ENCODE results near the gene HAAO.

The HAAO gene

DNA sequence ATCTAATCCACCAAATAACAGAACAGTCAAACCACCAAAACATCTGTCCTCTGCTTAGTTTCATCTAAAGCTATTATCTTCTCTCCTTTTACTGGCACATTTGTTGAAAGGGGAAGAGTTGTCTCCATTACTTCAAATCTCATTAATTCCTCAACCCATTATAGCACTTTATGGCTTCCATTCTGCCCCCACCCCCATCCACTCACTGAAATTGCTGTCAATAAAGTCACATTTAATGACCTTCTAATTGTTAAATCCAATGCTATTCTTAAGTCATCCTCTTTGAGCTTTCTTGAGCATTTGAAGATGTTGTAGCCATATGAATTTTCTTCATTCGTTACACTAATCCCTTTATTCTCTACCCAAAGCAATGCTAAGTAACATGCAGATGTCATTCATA is 33.6 kb downstream of the HAAO start:
- Histone ChIP-seq H3K4me1 (ENCODE audit: low read length) (no peaks in the 10 kb centered on the region), H3K4me2 (ENCODE audit: low read depth, low read length) (no peak overlapping the region), H3K9ac (ENCODE audit: low read length) (no peak overlapping the region), H4K20me1 (ENCODE audit: insufficient read depth, low read length) (no peaks in the 10 kb centered on the region), H3K27ac (ENCODE audit: low read length) (no peak overlapping the region), H3K36me3 (replicated peaks; ENCODE audit: insufficient read depth, low read length) (no peaks in the 10 kb centered on the region), H3K79me2 (ENCODE audit: low read length) (no peaks in the 10 kb centered on the region), H2AFZ (ENCODE audit: low read length) (no peak overlapping the region), H3F3A (ENCODE audit: insufficient read depth, low read length) (no peaks in the 10 kb centered on the region), H3K9me3 (replicated peaks; ENCODE audit: insufficient read depth, low read length) (no peaks in the 10 kb centered on the region), H3K27me3 (replicated peaks; ENCODE audit: insufficient read depth, low read length) (no peaks in the 10 kb centered on the region), H3K4me3 (ENCODE audit: low read length) (no peak overlapping the region), H3K9me2 (replicated peaks; ENCODE audit: insufficient read depth, low read length) (no peaks in the 10 kb centered on the region)
- no peak for DNase-seq
- TF ChIP-seq EZH2 (optimal IDR thresholded peaks at IDR 0.05; ENCODE audit: low read depth, low read length) (no peak), EZH2phosphoT487 (IDR thresholded peaks at IDR 0.05; ENCODE audit: low read length) (no peak)
- TF ChIP-seq, protein P1, sequence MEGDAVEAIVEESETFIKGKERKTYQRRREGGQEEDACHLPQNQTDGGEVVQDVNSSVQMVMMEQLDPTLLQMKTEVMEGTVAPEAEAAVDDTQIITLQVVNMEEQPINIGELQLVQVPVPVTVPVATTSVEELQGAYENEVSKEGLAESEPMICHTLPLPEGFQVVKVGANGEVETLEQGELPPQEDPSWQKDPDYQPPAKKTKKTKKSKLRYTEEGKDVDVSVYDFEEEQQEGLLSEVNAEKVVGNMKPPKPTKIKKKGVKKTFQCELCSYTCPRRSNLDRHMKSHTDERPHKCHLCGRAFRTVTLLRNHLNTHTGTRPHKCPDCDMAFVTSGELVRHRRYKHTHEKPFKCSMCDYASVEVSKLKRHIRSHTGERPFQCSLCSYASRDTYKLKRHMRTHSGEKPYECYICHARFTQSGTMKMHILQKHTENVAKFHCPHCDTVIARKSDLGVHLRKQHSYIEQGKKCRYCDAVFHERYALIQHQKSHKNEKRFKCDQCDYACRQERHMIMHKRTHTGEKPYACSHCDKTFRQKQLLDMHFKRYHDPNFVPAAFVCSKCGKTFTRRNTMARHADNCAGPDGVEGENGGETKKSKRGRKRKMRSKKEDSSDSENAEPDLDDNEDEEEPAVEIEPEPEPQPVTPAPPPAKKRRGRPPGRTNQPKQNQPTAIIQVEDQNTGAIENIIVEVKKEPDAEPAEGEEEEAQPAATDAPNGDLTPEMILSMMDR (IDR thresholded peaks at IDR 0.05; ENCODE audit: low read length) = no peak

DNA sequence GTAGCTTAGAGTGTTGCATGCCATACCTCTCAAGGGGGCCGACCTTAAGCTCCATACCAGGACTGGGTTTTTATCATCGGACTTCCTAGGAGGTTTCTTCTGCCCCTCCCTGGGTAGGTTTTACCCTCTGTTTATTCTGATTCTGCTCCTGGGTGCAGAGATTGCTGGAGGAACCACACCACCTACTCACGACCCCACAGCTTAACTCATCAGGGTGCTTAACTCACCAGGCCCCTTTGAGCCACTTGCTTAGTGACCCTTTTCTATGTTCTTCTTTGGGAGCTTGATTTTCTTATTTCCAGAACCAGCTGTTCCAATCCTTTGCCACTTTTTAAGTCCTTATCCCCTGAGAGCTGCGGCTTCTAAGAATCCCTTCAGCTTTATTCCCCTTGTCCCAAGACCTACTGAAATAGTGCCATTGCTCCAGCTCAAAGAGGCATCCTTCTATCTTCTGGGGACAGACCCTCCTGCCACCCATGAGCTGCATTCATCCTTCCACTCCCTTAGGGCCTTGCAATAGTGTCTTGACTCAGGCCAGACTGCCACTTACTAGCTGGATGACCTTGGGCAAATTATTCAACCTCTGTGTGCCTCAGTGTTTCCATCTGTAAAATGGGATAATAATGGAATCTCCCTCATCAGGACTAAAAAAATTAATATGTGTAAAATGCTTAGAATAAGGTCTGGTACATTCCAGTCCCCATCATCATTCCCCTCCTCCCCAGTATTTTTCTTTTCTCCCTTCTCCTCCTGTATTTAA is 34.2 kb downstream of the HAAO start:
- no peaks in the 10 kb centered on the region for H3K9me3 ChIP-seq (replicated peaks; ENCODE audit: insufficient read depth, low read length)
- no peak overlapping the region for H3K27ac ChIP-seq (ENCODE audit: low read length)
- no peaks in the 10 kb centered on the region for H4K20me1 ChIP-seq (ENCODE audit: insufficient read depth, low read length)
- no peaks in the 10 kb centered on the region for H3F3A ChIP-seq (ENCODE audit: insufficient read depth, low read length)
- H3K79me2 ChIP-seq (ENCODE audit: low read length) = no peaks in the 10 kb centered on the region
- H3K4me1 ChIP-seq (ENCODE audit: low read length) = no peaks in the 10 kb centered on the region
- H2AFZ ChIP-seq (ENCODE audit: low read length) = no peak overlapping the region
- H3K36me3 ChIP-seq (replicated peaks; ENCODE audit: insufficient read depth, low read length) = no peaks in the 10 kb centered on the region
- H3K27me3 ChIP-seq (replicated peaks; ENCODE audit: insufficient read depth, low read length) = no peaks in the 10 kb centered on the region
- DNase-seq = no peak
- H3K4me2 ChIP-seq (ENCODE audit: low read depth, low read length) = no peak overlapping the region
- TF ChIP-seq EZH2 (optimal IDR thresholded peaks at IDR 0.05; ENCODE audit: low read depth, low read length) (no peak), EZH2phosphoT487 (IDR thresholded peaks at IDR 0.05; ENCODE audit: low read length) (no peak)
- TF ChIP-seq, protein P1 (IDR thresholded peaks at IDR 0.05; ENCODE audit: low read length) = no peak
- H3K9me2 ChIP-seq (replicated peaks; ENCODE audit: insufficient read depth, low read length) = no peaks in the 10 kb centered on the region
- H3K4me3 ChIP-seq (ENCODE audit: low read length) = no peak overlapping the region
- no peak overlapping the region for H3K9ac ChIP-seq (ENCODE audit: low read length)

DNA sequence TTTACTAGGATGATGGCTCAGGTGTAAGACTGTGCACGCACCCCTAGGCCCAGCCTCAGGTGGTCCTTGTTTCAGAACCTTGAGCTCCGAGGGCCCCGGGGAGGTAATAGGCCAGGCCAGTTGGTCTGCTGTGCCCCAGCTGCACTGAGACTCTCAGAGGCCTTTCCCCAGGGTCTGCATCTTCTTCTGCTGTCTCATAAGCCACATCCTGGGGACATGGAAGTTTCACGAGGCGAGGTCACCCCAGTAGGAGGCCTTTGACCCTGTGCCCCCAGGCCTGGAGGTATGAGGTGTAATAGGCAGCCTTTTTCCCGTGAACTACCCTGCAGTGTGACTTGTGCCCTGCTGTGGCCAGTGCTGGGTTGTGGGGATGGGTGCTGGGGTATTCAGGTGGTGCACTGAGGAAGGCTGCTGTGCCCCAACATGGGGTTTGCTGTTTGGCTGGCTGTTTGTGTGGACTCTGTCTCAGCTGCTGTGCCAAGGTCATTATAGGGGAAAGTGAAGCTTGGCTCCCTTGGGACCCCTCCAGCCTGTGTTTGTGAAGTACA is 35.3 kb downstream of the HAAO start:
- Histone ChIP-seq H3K79me2 (ENCODE audit: low read length) (no peaks in the 10 kb centered on the region), H3K9ac (ENCODE audit: low read length) (no peak overlapping the region), H3K4me1 (ENCODE audit: low read length) (no peaks in the 10 kb centered on the region), H3K36me3 (replicated peaks; ENCODE audit: insufficient read depth, low read length) (no peaks in the 10 kb centered on the region), H3K4me2 (ENCODE audit: low read depth, low read length) (no peak overlapping the region), H3K4me3 (ENCODE audit: low read length) (no peak overlapping the region), H3F3A (ENCODE audit: insufficient read depth, low read length) (no peaks in the 10 kb centered on the region), H3K27me3 (replicated peaks; ENCODE audit: insufficient read depth, low read length) (no peaks in the 10 kb centered on the region), H3K27ac (ENCODE audit: low read length) (no peak overlapping the region), H3K9me3 (replicated peaks; ENCODE audit: insufficient read depth, low read length) (no peaks in the 10 kb centered on the region), H2AFZ (ENCODE audit: low read length) (no peak overlapping the region), H3K9me2 (replicated peaks; ENCODE audit: insufficient read depth, low read length) (no peaks in the 10 kb centered on the region), H4K20me1 (ENCODE audit: insufficient read depth, low read length) (no peaks in the 10 kb centered on the region)
- TF ChIP-seq EZH2phosphoT487 (IDR thresholded peaks at IDR 0.05; ENCODE audit: low read length) (no peak), EZH2 (optimal IDR thresholded peaks at IDR 0.05; ENCODE audit: low read depth, low read length) (no peak)
- TF ChIP-seq, protein P1 (IDR thresholded peaks at IDR 0.05; ENCODE audit: low read length) = no peak
- no peak for DNase-seq

Data from MM.1S (cell line).